ENCODE data around the gene ARID1A.

- no peak for TF ChIP-seq EZH2 (IDR thresholded peaks at IDR 0.05; ENCODE audit: low read depth)
- TF ChIP-seq CTCF (conservative IDR thresholded peaks at IDR 0.05) = no peak; the same call in 1 of the 2 replicates
Observed at GRCh38 chr1:26826261-26827105, 130.7 kb downstream of the ARID1A start, which contains the start of gene ZDHHC18.

Data from PC-9 (cell line).